ENCODE measurements around the gene CBFA2T2.
"Not testable (repeated sequence)": the region's sequence is repeated elsewhere in the genome, so short reads cannot be mapped to it uniquely, and the experiment has no call there.

CBFA2T2 gene

GRCh38 chr20:33475381-33476152 lies 14.3 kb upstream of the CBFA2T2 start:
- H3K9me3 ChIP-seq (ENCODE audit: severe bottlenecking): no peaks in the 10 kb centered on the region
- no peaks in the 10 kb centered on the region for H3K36me3 ChIP-seq
- no peaks in the 10 kb centered on the region for H3K27me3 ChIP-seq (ENCODE audit: insufficient read depth, low read depth, severe bottlenecking)
- peak; percentile 86 for DNase-seq
- no peak for TF ChIP-seq CTCF (IDR thresholded peaks at IDR 0.05; ENCODE audit: low read depth, low read length)
- peak overlapping the region; percentile 13 for H3K4me3 ChIP-seq (ENCODE audit: low read depth, low read length)
- H3K27ac ChIP-seq: peak overlapping the region; percentile 88

- Histone ChIP-seq H3K27ac (peak overlapping the region; percentile 88), H3K36me3 (no peaks in the 10 kb centered on the region), H3K9me3 (ENCODE audit: severe bottlenecking) (no peaks in the 10 kb centered on the region), H3K4me3 (ENCODE audit: low read depth, low read length) (no peak overlapping the region), H3K27me3 (ENCODE audit: insufficient read depth, low read depth, severe bottlenecking) (no peaks in the 10 kb centered on the region)
- no peak for DNase-seq
- TF ChIP-seq CTCF (IDR thresholded peaks at IDR 0.05; ENCODE audit: low read depth, low read length): no peak
These were observed 12.3 kb upstream of the CBFA2T2 start for GRCh38 chr20:33477386-33478234.

GRCh38 chr20:33480048-33480447 lies 9.8 kb upstream of the CBFA2T2 start:
- no peak overlapping the region for H3K4me3 ChIP-seq (ENCODE audit: low read depth, low read length)
- no peaks in the 10 kb centered on the region for H3K9me3 ChIP-seq (ENCODE audit: severe bottlenecking)
- no peaks in the 10 kb centered on the region for H3K27me3 ChIP-seq (ENCODE audit: insufficient read depth, low read depth, severe bottlenecking)
- no peaks in the 10 kb centered on the region for H3K36me3 ChIP-seq
- DNase-seq: no peak
- H3K27ac ChIP-seq: no peak overlapping the region
- no peak for TF ChIP-seq CTCF (IDR thresholded peaks at IDR 0.05; ENCODE audit: low read depth, low read length)

GRCh38 chr20:33481431-33481941 lies 8.4 kb upstream of the CBFA2T2 start:
- no peak overlapping the region for H3K27ac ChIP-seq
- no peaks in the 10 kb centered on the region for H3K27me3 ChIP-seq (ENCODE audit: insufficient read depth, low read depth, severe bottlenecking)
- DNase-seq: no peak
- no peak for TF ChIP-seq CTCF (IDR thresholded peaks at IDR 0.05; ENCODE audit: low read depth, low read length)
- no peak overlapping the region for H3K4me3 ChIP-seq (ENCODE audit: low read depth, low read length)
- H3K36me3 ChIP-seq: no peaks in the 10 kb centered on the region
- H3K9me3 ChIP-seq (ENCODE audit: severe bottlenecking): no peaks in the 10 kb centered on the region

GRCh38 chr20:33482581-33482980 lies 7.3 kb upstream of the CBFA2T2 start:
- Histone ChIP-seq H3K4me3 (ENCODE audit: low read depth, low read length) (no peak overlapping the region), H3K27me3 (ENCODE audit: insufficient read depth, low read depth, severe bottlenecking) (no peaks in the 10 kb centered on the region), H3K27ac (peak overlapping the region; percentile 53), H3K9me3 (ENCODE audit: severe bottlenecking) (no peaks in the 10 kb centered on the region), H3K36me3 (no peaks in the 10 kb centered on the region)
- peak; percentile 61 for DNase-seq
- no peak for TF ChIP-seq CTCF (IDR thresholded peaks at IDR 0.05; ENCODE audit: low read depth, low read length)

GRCh38 chr20:33483186-33483585 lies 6.7 kb upstream of the CBFA2T2 start:
- not testable (repeated sequence) for H3K36me3 ChIP-seq; H3K27me3 ChIP-seq (ENCODE audit: insufficient read depth, low read depth, severe bottlenecking); H3K9me3 ChIP-seq (ENCODE audit: severe bottlenecking); H3K4me3 ChIP-seq (ENCODE audit: low read depth, low read length); DNase-seq
- H3K27ac ChIP-seq: peak overlapping the region; percentile 53
